ENCODE measurements around the gene POU5F1. TPM values are rescaled to one million over a fixed set of nuclear protein-coding genes. Genes with fewer than 3 reads are reported as not detected.

The POU5F1 gene
- polyA plus RNA-seq (2012; rRNA removed), result not detected in 2 replicates
- not detected in 2 replicates for polyA plus RNA-seq (2012; cell fraction: cytosol; rRNA removed)
- polyA plus RNA-seq (2012; cell fraction: nucleus; rRNA removed), result 0.02 TPM in 1 of 2 replicates, not detected in the other

- TF ChIP-seq EZH2phosphoT487 (IDR thresholded peaks at IDR 0.05; ENCODE audit: borderline replicate concordance, low read depth), result no peak
- TF ChIP-seq GABPA (IDR thresholded peaks at IDR 0.05; ENCODE audit: low read depth), result no peak
- TF ChIP-seq RAD21 (IDR thresholded peaks at IDR 0.05; ENCODE audit: low read length), result no peak
- TF ChIP-seq RXRA (IDR thresholded peaks at IDR 0.05; ENCODE audit: borderline replicate concordance, low read depth), result no peak
- TF ChIP-seq MEF2A (IDR thresholded peaks at IDR 0.05; ENCODE audit: borderline replicate concordance, low read depth), result no peak
- no peak for TF ChIP-seq YY1 (IDR thresholded peaks at IDR 0.05; ENCODE audit: low read depth)
- TF ChIP-seq SMC3 (IDR thresholded peaks at IDR 0.05; ENCODE audit: low read depth, low read length), result no peak
- TF ChIP-seq POLR2AphosphoS5 (IDR thresholded peaks at IDR 0.05; ENCODE audit: low read depth, low read length), result no peak
- TF ChIP-seq RCOR1 (IDR thresholded peaks at IDR 0.05; ENCODE audit: low read length), result no peak
- TF ChIP-seq, protein P1, sequence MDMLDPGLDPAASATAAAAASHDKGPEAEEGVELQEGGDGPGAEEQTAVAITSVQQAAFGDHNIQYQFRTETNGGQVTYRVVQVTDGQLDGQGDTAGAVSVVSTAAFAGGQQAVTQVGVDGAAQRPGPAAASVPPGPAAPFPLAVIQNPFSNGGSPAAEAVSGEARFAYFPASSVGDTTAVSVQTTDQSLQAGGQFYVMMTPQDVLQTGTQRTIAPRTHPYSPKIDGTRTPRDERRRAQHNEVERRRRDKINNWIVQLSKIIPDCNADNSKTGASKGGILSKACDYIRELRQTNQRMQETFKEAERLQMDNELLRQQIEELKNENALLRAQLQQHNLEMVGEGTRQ (IDR thresholded peaks at IDR 0.05; ENCODE audit: borderline replicate concordance, low read depth, low read length), result no peak
- no peak for TF ChIP-seq TEAD4 (IDR thresholded peaks at IDR 0.05; ENCODE audit: borderline replicate concordance, insufficient read depth)
- no peak for TF ChIP-seq FOXM1 (IDR thresholded peaks at IDR 0.05; ENCODE audit: low read depth)
- TF ChIP-seq MXI1 (IDR thresholded peaks at IDR 0.05; ENCODE audit: low read depth, low read length), result no peak
- no peak for TF ChIP-seq FOXJ3 (CRISPR knock-in tag; IDR thresholded peaks at IDR 0.05)
- no peak for TF ChIP-seq JUND (IDR thresholded peaks at IDR 0.05)
- no peak for TF ChIP-seq EP300 (IDR thresholded peaks at IDR 0.05; ENCODE audit: borderline replicate concordance in 1 of 2, low read depth in 1 of 2, low read length in 1 of 2)
- no peak for TF ChIP-seq ELF1 (IDR thresholded peaks at IDR 0.05)
- no peak for TF ChIP-seq CHD2 (IDR thresholded peaks at IDR 0.05; ENCODE audit: low read length, partially characterized antibody)
- TF ChIP-seq, protein P2, sequence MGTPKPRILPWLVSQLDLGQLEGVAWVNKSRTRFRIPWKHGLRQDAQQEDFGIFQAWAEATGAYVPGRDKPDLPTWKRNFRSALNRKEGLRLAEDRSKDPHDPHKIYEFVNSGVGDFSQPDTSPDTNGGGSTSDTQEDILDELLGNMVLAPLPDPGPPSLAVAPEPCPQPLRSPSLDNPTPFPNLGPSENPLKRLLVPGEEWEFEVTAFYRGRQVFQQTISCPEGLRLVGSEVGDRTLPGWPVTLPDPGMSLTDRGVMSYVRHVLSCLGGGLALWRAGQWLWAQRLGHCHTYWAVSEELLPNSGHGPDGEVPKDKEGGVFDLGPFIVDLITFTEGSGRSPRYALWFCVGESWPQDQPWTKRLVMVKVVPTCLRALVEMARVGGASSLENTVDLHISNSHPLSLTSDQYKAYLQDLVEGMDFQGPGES (IDR thresholded peaks at IDR 0.05; ENCODE audit: low read depth, low read length), result no peak
- Histone ChIP-seq H3K4me3 (ENCODE audit: low read depth in 2 of 2, low read length in 1 of 2) (no peak within 1 kb of the TSS), H3K79me2 (ENCODE audit: insufficient read depth) (no peaks in the 10 kb centered on the region), H3K27ac (ENCODE audit: low read depth in 2 of 2, low read length in 1 of 2) (no peak within 1 kb of the TSS), H3K27me3 (ENCODE audit: insufficient read depth) (no peaks in the 10 kb centered on the region), H3K4me2 (no peak within 1 kb of the TSS), H3K9ac (no peak within 1 kb of the TSS), H3K9me2 (no peaks in the 10 kb centered on the region), H4K20me1 (ENCODE audit: insufficient read depth) (no peaks in the 10 kb centered on the region), H3K36me3 (replicated peaks in 1 of 2; ENCODE audit: control insufficient read depth in 1 of 2, insufficient read depth in 2 of 2, low read length in 1 of 2) (no peaks in the 10 kb centered on the region), H3F3A (replicated peaks; ENCODE audit: insufficient read depth) (no peaks in the 10 kb centered on the region), H2AFZ (ENCODE audit: low read depth) (no peak within 1 kb of the TSS), H3K9me3 (no peaks in the 10 kb centered on the region), H3K4me1 (ENCODE audit: control insufficient read depth in 1 of 2, insufficient read depth in 2 of 2, low read depth in 1 of 2, low read length in 1 of 2) (no peaks in the 10 kb centered on the region)
- WGBS (ENCODE audit: low lambda C conversion rate), result 78% methylated on average over 7 of the region's 9 CpGs
- DNase-seq, result no peak
- CTCF ChIA-PET, result interaction anchor here (2.3 kb wide), 1 partner anchor 22 kb away, joined by 10 read pairs; no protein-coding TSS in a partner anchor
- POLR2A ChIA-PET, result no interaction called here
Measured at GRCh38 chr6:31170600-31170881, at the start of gene POU5F1. Gene POU5F1 (minus strand): TSS chr6:31170682. CDS start chr6:31170620, 62 bp downstream.
